Measurements from ENCODE around the gene TMPO.
"Not testable (repeated sequence)": the region's sequence is repeated elsewhere in the genome, so short reads cannot be mapped to it uniquely, and the experiment has no call there.

TMPO gene

DNA sequence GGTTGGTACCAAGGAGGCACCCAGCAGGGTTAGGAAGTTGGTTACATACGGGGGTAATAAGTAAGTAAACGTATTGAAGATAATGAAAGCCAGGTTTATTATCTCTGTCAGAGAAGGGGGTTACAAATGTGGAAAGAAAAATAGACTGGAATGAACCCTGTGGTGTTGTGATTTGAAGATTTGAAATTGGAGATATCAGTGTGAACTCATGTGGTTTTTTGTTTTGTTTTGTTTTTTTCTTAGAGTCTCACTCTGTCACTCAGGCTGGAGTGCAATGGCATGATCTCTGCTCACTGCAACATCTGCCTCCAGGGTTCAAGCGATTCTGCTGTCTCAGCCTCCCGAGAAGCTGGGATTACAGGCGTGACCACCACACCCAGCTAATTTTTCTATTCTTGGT, 64.0 kb downstream of the TMPO start:
- DNase-seq (ENCODE audit: low read depth) = no peak

DNA sequence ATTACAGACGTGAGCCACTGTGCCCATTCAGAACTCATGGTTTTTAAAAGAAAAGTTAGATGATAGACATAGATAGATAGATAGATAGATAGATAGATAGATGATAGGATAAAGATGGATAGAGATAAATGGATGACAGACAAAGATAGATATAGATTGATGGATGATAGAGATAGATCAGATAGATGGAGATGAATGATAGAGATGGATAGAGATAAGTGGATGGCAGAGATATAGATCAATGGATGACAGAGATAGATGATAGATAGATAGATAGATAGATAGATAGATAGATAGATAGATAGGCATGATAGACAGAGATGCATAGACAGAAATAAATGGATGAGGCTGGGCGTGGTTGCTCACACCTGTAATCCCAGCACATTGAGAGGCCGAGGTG, 64.4 kb downstream of the TMPO start:
- DNase-seq (ENCODE audit: low read depth) = no peak

- no peak for DNase-seq (ENCODE audit: low read depth)
These were observed 65.3 kb downstream of the TMPO start for GRCh38 chr12:98580695-98581094.

- no peak for DNase-seq (ENCODE audit: low read depth)
These were observed 65.7 kb downstream of the TMPO start for GRCh38 chr12:98581101-98581500.

DNA sequence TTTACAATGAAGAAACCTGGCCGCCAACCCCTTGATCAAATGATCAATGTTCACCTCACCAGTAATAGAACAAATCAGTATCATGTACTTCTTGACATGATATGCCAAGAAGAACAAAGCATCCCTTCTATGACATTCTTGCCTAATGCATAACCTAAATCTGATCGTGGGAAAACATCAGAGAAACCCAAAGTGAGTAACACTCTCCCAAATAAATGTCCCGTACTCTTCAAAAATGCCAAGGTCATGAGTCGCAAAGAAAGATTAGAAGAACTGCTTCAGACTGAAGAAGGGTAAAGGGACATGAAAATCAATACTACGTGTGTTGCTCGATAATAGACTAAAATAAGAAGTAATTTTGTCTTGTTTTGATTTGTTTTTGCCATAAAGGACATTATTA, 66.7 kb downstream of the TMPO start:
- no peak for DNase-seq (ENCODE audit: low read depth)

DNA sequence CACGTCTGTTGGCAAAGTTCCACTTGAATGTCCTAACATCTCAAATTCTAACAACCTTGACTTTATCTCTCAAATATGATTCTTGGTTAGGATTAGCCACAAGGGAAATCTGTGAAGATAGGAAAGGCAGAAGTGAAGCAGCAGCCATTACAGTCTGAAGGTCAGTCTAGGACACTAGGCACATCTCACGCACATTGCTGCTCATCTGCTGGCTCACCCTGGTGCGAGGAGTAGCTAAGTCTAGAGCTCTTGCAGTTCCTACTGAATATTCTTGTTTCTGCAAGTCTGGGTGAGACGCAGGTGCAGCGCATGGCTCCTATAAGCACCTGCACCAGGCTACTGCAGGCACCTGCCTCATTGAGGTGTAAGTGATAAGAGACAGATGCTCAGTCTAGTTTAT, 71.7 kb downstream of the TMPO start:
- no peak for DNase-seq (ENCODE audit: low read depth)

DNA sequence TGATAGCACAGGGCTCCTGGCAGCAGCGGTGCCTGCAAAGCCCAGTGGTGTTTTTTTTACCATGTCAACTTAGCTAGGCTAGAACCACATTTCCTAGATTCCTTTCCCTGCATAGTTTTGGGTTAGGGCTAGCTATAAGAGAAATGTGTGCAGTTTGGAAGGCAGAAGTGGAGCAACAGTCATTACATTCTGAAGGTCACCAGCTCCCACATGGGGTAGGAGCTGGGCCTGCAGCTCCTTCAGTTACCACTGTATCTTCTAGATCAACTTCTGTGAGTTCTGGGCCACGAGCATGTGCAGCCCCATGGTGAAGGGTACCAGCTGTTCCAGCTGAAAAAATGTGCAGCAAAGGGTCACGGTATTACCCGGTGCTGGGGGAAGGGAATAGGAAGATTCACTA, 75.8 kb downstream of the TMPO start:
- no peak for DNase-seq (ENCODE audit: low read depth)

- no peak for DNase-seq (ENCODE audit: low read depth)
These were observed 77.5 kb downstream of the TMPO start for GRCh38 chr12:98592825-98593322.

DNA sequence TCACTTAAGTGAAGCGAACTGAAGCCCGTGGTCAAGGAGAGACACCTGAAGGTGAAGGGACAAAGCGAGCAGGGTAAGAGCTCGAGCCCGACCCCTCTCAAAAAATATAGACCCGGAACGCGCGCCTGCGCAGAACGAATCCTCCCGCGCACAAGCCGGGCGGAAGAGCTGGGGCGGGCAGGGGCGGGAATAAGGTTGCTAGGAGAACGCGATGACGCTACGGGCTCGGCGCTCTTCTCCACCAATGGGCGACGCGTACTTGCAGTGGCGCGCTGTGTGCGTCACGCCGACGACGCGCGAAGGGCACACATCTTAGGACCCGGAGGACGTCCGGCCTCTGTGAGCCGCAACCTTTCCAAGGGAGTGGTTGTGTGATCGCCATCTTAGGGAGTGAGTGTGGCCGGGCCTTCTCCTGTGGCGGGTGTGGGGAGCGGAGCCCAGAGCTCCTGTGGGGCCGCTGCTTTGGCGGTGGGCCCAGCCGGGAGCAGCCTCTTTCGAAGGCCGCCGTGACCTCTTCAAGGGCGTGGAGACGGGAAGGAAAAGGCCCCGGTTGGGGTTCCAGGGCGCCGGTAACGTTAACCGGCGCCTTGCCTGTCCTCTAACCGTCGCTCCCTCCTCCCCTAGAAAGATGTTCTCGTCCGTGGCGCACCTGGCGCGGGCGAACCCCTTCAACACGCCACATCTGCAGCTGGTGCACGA, 78.1 kb downstream of the TMPO start, which contains the start of gene SLC25A3:
Gene SLC25A3 (plus strand): TSS at position 336 of the 699 bp plus-strand sequence. CDS start 293 bp downstream, at position 629.
- DNase-seq (ENCODE audit: low read depth) = peak; percentile 80

DNA sequence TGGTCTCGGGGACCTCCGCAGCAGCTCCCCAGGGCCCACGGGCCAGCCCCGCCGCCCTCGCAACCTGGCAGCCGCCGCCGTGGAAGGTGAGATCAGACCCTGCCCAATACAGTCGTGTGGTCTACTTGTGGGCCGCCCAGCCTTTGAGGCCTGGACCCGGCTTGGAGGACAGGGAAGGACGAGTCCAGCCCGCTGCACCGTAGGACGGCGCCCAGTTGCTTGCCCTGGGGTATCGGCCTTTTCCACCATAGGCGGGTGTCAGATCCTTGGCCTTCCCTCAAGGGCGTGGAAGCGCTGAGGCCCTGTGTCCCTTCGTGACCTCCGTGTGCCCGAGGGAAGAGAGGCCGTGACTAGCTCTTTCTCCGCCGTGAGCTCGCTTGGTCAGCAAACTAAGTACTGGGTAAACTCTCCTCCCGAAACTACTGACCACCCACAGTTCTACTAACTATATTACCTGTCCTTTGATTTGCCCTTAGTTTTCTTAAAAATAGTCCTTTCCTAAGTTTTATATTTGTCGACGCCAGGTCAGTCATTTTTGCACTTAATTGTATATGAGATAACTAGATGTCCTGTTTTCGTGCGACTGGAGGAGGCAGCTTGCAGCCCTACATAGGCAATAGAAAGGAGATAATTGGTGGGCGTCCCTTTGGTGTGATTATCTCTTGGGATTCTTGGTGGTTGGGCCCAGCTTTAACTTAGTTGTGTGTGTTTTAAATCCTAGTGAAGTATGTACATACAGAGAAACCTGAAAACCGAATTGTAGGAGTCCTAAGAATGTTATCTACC, 78.9 kb downstream of the TMPO start:
- no peak for DNase-seq (ENCODE audit: low read depth)

DNA sequence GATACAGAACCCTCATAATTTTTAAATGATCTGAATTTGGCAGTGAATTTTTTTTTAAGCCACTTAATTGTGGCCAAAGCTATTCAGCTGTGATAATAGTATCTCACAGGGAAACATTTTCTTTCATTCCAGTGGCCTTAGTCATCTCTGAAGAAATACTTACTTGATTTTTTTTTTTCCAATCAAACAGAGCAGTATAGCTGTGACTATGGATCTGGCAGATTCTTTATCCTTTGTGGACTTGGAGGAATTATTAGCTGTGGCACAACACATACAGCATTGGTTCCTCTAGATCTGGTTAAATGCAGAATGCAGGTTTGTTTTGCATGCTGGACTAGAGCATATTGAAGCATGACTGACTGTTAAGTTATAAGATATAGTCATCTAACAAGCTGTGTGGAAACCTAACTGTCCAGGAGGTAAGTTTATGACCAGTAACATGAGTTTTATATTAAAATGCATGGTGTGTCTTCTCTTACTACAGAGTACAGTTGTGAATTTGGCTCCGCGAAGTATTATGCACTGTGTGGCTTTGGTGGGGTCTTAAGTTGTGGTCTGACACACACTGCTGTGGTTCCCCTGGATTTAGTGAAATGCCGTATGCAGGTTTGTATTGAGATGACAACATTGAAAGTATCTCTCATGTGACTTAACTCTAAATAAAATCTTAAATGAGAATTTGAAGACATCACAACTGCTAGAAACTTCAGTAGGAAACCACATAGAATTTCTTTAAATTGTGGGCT, 80.0 kb downstream of the TMPO start:
- peak; percentile 76 for DNase-seq (ENCODE audit: low read depth)

GRCh38 chr12:98597313-98597712, 81.9 kb downstream of the TMPO start:
- not testable (repeated sequence) for DNase-seq (ENCODE audit: low read depth)
